Hepatocyte (in vitro differentiated cells): ENCODE measurements around the gene RPIA.

Experiments used
- EZH2 ChIP-seq: fragments of 200-600 bp; sonication (generic); IDR thresholded peaks from 2 replicates; pipeline ENCODE4 v1.6.1; 2016; ENCODE audit warnings: antibody characterized with exemption, mild to moderate bottlenecking, borderline replicate concordance
- TF ChIP-seq, protein P1 (sequence below): fragments of 200-600 bp; sonication (generic); IDR thresholded peaks from 2 replicates; pipeline ENCODE4 v1.5.1; 2016; ENCODE audit warnings: antibody characterized with exemption, mild to moderate bottlenecking; ENCODE audit not compliant: poor library complexity

DNA sequence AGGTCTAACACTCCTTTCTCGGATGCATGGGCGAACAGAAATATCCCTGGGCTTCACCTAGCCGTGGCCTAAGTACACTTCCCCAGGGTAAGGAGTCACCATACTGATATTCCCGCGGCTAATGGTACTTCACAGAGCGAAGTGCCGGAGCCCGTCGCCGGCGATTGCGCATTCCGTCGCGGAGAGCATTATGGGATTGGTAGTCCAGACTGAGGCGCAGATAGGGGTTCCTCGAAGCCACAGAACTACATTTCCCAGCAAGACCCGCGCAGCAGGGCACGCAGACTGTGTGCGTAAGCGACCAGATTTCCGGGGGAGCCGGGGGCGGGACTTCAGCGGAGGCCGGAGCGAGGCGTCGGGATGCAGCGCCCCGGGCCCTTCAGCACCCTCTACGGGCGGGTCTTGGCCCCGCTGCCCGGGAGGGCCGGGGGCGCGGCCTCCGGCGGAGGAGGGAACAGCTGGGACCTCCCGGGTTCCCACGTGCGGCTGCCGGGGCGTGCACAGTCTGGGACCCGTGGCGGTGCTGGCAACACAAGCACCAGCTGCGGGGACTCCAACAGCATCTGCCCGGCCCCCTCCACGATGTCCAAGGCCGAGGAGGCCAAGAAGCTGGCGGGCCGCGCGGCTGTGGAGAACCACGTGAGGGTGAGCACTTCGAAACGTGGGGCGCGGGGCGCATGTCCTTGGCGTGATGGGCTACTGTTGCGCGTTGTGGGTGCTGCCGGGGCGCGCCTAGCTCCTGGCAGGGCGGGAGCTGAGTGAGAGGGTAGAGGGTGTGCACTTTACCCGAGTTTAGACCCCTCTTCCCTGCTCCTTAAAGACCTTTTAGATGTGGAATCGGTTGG is at the start of gene RPIA:
- TF ChIP-seq, protein P1, sequence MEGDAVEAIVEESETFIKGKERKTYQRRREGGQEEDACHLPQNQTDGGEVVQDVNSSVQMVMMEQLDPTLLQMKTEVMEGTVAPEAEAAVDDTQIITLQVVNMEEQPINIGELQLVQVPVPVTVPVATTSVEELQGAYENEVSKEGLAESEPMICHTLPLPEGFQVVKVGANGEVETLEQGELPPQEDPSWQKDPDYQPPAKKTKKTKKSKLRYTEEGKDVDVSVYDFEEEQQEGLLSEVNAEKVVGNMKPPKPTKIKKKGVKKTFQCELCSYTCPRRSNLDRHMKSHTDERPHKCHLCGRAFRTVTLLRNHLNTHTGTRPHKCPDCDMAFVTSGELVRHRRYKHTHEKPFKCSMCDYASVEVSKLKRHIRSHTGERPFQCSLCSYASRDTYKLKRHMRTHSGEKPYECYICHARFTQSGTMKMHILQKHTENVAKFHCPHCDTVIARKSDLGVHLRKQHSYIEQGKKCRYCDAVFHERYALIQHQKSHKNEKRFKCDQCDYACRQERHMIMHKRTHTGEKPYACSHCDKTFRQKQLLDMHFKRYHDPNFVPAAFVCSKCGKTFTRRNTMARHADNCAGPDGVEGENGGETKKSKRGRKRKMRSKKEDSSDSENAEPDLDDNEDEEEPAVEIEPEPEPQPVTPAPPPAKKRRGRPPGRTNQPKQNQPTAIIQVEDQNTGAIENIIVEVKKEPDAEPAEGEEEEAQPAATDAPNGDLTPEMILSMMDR, result peak; percentile 72
- no peak for TF ChIP-seq EZH2
